GM19025 (cell line): ENCODE data around the gene HJURP.

Experiments
- ATAC-seq: cut with Tn5 transposase; IDR thresholded peaks from one replicate; pipeline ENCODE4 v1.9.1; 2021; ENCODE audit warnings: mild to moderate bottlenecking, low read depth, moderate library complexity; ENCODE audit not compliant: unreplicated experiment

Gene HJURP

DNA sequence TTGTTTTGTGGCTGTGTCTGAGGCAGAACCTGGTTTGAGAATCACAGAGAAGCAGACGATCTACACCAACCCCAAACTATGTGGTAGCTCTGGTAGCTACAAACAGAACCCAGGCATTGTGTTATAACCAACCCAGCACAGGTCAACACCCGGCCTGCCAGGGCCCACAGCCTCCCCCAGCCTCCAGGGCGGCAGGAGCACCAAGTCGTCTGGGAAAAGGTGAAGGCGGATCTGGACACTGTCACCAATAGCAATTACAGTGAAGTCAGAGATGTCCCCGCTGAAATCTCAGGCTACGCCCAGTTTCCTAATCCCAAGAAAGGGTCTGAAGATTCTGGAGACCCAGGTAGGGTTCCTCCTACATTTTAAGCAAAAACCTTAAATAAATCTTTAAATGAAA is 3.6 kb downstream of the HJURP start:
- no peak for ATAC-seq

- ATAC-seq, result no peak
Measured at GRCh38 chr2:233849607-233850271, 4.6 kb downstream of the HJURP start.

DNA sequence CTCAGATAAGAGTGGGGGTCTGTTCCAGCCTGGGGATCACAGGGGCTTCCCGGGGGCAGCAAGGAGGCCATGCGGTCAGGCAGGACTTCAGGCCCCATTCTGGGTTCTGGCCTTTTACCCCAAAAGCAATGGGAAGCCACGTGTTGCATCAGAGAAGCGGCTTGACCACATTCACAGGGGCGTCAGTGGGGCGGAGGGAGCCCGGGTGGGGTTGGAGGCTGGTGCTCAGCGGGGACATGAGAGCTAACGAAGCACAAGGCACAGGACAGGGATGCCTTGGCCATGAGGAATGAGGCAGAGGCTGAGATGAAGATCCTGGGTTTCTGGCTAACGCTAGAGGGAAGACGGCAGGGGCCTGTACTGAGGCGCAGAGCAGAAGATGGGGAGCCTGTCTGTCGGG is 6.1 kb downstream of the HJURP start:
- no peak for ATAC-seq

GRCh38 chr2:233847248-233847898 is 7.0 kb downstream of the HJURP start:
- ATAC-seq, result no peak

- ATAC-seq, result no peak
Measured at GRCh38 chr2:233846387-233847247, 7.7 kb downstream of the HJURP start.

DNA sequence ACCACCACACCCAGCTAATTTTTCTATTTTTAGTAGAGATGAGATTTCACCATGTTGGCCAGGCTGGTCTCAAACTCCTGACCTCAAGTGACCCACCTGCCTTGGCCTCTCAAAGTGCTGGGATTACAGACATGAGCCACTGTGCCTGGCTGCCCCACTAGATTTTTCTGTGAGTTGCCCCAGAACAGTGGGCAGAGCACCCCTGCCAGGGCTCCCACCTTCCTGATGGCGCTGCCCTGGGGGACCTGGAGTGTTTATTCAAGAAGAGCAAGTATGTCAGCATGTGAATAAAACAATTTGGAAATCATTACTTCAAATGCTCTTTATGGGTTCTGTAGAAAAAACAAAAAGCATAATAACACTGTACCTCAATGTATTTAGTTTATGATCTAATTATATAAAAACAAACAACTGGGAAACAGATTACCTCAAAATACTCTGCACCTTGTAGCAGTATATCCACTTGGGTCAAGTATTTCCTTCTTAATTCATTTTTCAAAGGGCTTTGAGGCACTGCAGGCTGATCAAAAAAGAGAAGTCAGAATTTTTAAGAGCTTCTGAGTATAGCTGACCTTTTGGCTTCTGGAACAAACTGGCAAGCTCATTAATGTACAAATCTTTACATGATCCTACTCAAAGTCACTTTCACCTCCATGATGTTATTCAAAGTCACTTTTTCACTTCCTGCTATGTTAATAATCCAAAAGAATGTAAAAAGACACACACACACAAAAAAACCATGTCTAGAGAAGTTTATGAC is 8.9 kb downstream of the HJURP start:
- ATAC-seq, result no peak

GRCh38 chr2:233844836-233845235 is 9.5 kb downstream of the HJURP start:
- no peak for ATAC-seq

GRCh38 chr2:233844064-233844807 is 10.1 kb downstream of the HJURP start:
- ATAC-seq, result no peak

GRCh38 chr2:233841183-233841582 is 13.2 kb downstream of the HJURP start:
- ATAC-seq, result no peak

- no peak for ATAC-seq
Measured at GRCh38 chr2:233840520-233840919, 13.8 kb downstream of the HJURP start.

DNA sequence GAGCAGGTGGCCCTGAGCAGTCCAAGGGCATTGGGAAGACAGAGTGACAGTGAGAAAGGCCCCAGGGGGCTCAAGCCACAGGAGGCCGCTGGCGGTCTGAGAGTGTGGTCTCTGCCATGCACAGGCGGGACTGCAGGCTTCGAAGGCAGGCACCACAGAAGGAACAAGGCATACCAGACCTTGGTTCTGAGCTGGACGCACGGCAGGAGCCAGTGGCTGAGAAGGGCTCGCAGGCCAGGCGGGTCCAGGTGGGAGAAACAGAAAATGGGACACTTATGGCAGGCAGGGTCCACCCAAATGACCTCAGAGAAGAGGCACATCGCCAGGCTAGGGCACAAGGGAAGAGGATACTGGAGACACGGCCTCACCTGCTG is 14.9 kb downstream of the HJURP start:
- ATAC-seq, result no peak

DNA sequence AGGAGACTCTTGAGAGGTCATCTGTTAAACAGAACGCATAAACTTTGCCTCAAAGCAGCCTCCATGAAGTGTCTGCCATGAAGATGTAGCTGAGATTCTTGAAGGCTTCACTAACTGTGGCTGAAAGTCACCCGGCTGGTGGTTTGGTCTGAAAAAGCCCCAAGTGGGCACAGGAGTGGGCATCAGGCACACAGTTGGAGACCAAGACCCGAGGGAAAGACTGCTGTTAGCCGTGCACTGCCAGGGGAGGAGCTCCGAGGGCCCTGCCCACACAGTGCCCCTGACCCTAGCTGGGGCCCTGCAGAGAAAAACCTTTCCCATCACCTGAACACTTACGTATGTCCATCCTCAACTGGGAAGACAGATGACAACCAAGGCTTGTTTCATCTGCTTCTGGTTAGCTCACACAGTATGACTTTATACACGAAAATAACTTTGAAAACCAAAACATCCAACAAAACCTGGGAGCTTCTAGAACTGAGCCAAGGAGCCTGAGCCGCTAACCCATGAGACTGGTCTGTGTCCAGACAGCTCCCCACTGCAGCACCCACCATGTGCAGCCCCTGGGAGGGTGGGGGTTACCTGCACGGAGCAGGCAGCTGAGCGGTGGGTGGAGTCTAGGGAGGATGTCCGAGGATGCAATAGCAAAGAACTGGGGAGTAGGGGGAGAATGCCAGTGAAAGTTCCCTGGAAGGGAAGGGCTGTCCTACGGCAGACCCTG is 15.4 kb downstream of the HJURP start:
- no peak for ATAC-seq

- ATAC-seq, result no peak
Measured at GRCh38 chr2:233838251-233838650, 16.1 kb downstream of the HJURP start.

GRCh38 chr2:233837694-233838229 is 16.6 kb downstream of the HJURP start:
- ATAC-seq, result no peak

DNA sequence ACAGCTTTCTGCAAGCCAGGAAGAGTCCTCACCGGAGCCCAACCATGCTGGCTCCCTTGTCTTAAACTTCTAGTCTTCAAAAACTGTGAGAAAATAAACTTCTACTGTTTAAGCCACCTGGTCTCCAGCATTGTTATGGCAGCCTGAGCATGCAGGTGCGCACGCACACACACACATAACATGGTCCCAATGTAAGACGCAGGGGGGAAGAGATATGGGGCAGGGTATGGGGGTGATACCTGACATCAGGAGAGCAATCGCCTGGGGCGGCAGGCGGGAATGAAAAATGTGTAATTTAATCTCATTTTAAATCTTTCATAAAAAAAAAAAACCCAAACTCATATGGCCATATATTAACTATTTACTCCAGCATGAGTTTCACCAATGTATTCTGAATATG is 18.0 kb downstream of the HJURP start:
- ATAC-seq, result no peak

DNA sequence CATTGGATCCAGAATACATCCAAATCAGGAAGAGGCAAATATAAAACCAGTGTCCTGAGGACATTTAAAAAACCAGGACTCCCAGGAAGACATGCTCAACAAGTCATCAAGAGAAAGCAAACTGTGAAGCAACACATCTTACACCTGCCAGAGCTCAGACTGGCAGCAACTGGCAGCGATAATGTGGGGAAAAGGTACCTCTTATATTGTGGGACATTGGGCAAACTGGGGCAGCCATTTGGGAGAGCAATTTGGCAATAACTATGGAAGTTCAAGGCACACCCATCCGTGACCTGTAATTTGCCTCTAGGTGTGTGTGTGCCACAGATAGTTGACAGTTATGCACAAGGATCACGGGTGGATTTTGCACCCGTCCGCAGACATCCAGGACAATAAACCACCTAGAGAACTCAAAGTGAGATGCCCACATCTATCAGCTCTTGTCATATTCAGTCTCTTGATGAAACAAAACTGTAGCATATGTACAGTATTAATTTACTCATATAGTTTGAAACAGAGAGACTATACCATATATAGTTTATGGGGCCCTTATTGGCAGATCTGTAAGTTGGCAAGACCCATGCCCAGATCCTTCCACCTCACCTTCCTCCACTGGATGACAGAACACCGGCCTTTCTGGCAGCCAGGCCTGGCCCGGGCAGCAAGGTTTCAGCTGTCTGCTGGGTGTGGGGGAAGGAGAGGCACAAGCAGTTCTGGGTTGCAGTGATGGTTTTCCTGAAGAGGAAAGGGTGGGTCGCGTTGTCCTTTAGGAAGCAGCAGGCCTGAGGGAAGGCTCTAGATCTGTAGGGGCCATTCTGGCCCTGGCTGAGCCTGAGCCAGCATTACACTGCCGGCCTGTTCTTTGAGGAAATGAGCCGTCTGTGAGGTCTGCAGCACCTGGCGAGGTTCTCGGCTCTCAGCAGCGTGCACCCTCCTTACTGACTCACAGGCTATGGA is 18.8 kb downstream of the HJURP start:
- ATAC-seq, result no peak

DNA sequence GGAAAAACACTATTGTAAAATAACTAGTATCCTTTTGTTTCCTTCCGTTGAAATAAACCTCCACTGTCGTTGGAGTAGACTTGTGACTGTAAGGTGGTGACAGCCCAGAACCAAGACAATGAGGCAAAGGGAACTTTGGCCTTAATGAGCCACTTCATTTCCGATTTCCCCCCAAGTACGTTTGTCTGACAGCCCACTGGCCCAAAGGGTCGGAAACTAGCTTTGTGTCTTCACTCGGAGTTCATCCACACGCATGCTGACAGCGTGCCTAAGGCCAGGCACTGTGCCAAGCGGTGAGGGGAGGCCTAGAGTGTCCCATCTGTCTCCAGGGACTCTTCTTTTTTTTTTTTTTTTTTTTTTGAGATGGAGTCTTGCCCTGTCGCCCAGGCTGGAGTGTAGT is 21.0 kb downstream of the HJURP start:
- ATAC-seq, result no peak

GRCh38 chr2:233832869-233833311 is 21.4 kb downstream of the HJURP start:
- no peak for ATAC-seq
